Measurements from ENCODE around the gene GOLGA6L26.
"Not testable (repeated sequence)": the region's sequence is repeated elsewhere in the genome, so short reads cannot be mapped to it uniquely, and the experiment has no call there.

DNA sequence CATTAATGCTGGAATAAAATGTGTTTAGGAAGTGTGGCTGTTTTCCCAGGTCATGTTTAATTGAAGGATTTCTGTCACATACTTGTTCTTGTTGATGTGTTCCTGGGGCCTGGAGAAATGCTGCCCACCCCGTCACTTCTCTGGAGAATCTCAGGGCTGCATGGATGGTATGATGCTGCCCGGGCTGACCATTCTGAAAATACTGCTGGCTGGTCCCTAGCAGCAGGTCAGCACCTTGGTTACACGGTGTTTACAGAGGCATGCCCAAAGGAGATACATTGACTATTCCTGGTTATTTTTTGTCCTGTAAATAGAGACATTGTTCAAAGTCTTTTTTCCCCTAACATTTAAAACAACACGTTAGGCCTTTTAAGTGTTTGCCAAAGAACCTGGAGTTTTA, 46.7 kb upstream of the GOLGA6L26 start:
- TF ChIP-seq EZH2 (IDR thresholded peaks at IDR 0.05; ENCODE audit: insufficient read depth, poor library complexity, severe bottlenecking); EZH2phosphoT487 (IDR thresholded peaks at IDR 0.05; ENCODE audit: insufficient read depth, low read depth): not testable (repeated sequence)
